HCT116 (cell line): ENCODE measurements around the gene TMCC1. TPM values are rescaled to one million over a fixed set of nuclear protein-coding genes. Genes with fewer than 3 reads are reported as not detected.

Experiments used
- ATAC-seq: fragments of 200-7000 bp; cut with Tn5 transposase; 2 replicates; pipeline ENCODE4 v1.9.1; 2020; ENCODE audit warnings: mild to moderate bottlenecking, moderate library complexity
- BruUV-seq: library from RNA; stranded (reverse); fragments of 400-500 nt; replicated peaks from 2 replicates; lab custom pipeline; 2021; lab: Mats Ljungman, UMichigan
- CTCF ChIA-PET: fragments of 300-600 bp; sonication (Branson Sonifier 250); formaldehyde crosslinking; loops from one replicate; lab custom pipeline; 2021; ENCODE audit warnings: antibody characterized with exemption; lab: Charles Lee
- POLR2A ChIA-PET: fragments of 300-600, 350-600 bp; sonication (Branson Sonifier 250); formaldehyde crosslinking; loops from one replicate; lab custom pipeline; 2021; ENCODE audit warnings: antibody characterized with exemption; lab: Charles Lee
- RAD21 ChIA-PET, 2 experiments: fragments of 300-600 bp; sonication (Branson Sonifier 250); formaldehyde crosslinking; loops; one replicate each; lab custom pipeline; 2023; ENCODE audit warnings: low total read pairs in 2 of 2; ENCODE audit not compliant: uncharacterized antibody in 2 of 2, unreplicated experiment in 2 of 2, low non-redundant PET in 1 of 2; lab: Charles Lee
- DNase-seq: peaks from one replicate; pipeline ENCODE4 v3.0.0-alpha.2; 2010; ENCODE audit warnings: low read depth, low spot score
- H2AFZ ChIP-seq: fragments of 200-600 bp; shearing (Covaris generic), sonication (generic); 2 replicates; pipeline ENCODE4 v1.6.1; 2017; ENCODE audit warnings: low read depth, mixed run types, mixed read lengths, antibody characterized with exemption, low read length; ENCODE audit not compliant: poor library complexity, severe bottlenecking
- H3K27ac ChIP-seq: 2 replicates; pipeline ENCODE4 v1.5.1; 2012; ENCODE audit warnings: low read depth, low read length
- H3K27me3 ChIP-seq: fragments of 200-600 bp; sonication (generic); 2 replicates; pipeline ENCODE4 v1.6.1; 2016; ENCODE audit warnings: mixed run types, low read length, mixed read lengths; ENCODE audit not compliant: insufficient read depth
- H3K36me3 ChIP-seq, 2 experiments: fragments of 200-500 bp in 1 of 2; fragments of 200-600 bp in 1 of 2; sonication (Bioruptor generic) in 1 of 2; sonication (generic) in 1 of 2; 2 replicates each; pipeline versions ENCODE4 v1.5.1 to v1.6.1; 2014 to 2016; ENCODE audit warnings: low read length in 2 of 2, inconsistent platforms in 1 of 2, mixed read lengths in 1 of 2, mixed run types in 1 of 2; ENCODE audit not compliant: insufficient read depth in 2 of 2, control insufficient read depth in 1 of 2
- H3K4me1 ChIP-seq, 2 experiments: fragments of 200-600 bp in 1 of 2; sonication (generic) in 1 of 2; 2 replicates each; pipeline versions ENCODE4 v1.5.1 to v1.6.1; 2012 to 2017; ENCODE audit warnings: low read length in 2 of 2, inconsistent platforms in 1 of 2, mild to moderate bottlenecking in 1 of 2, mixed read lengths in 1 of 2, mixed run types in 1 of 2, moderate library complexity in 1 of 2; ENCODE audit not compliant: insufficient read depth in 2 of 2, control insufficient read depth in 1 of 2
- H3K4me2 ChIP-seq: fragments of 200-600 bp; sonication (generic); 2 replicates; pipeline ENCODE4 v1.6.1; 2017; ENCODE audit warnings: mixed run types, low read length, mixed read lengths
- H3K4me3 ChIP-seq, 2 experiments: fragments of 200-600 bp in 1 of 2; sonication (generic) in 1 of 2; replicated peaks in 1 of 2; 2 replicates each; pipeline ENCODE4 v1.5.1; 2011 to 2016; ENCODE audit warnings: low read length in 2 of 2, control low read depth in 1 of 2, low read depth in 1 of 2, mild to moderate bottlenecking in 1 of 2, mixed read lengths in 1 of 2, mixed run types in 1 of 2
- H3K79me2 ChIP-seq: fragments of 200-600 bp; sonication (generic); 2 replicates; pipeline ENCODE4 v1.6.1; 2017; ENCODE audit warnings: mild to moderate bottlenecking, mixed run types, low read length, moderate library complexity, mixed read lengths; ENCODE audit not compliant: insufficient read depth
- H3K9ac ChIP-seq: fragments of 200-600 bp; sonication (generic); 2 replicates; pipeline ENCODE4 v1.6.1; 2016; ENCODE audit warnings: low read length, mixed read lengths
- H3K9me2 ChIP-seq: fragments of 200-600 bp; sonication (generic), shearing (Covaris generic); 2 replicates; pipeline ENCODE4 v1.6.1; 2017; ENCODE audit warnings: mixed run types, mild to moderate bottlenecking, moderate library complexity; ENCODE audit not compliant: insufficient read depth
- H3K9me3 ChIP-seq, 2 experiments: fragments of 200-500 bp in 1 of 2; fragments of 200-600 bp in 1 of 2; sonication (Bioruptor generic) in 1 of 2; sonication (generic) in 1 of 2; 2 replicates each; pipeline ENCODE4 v1.6.1; 2014 to 2017; ENCODE audit warnings: low read length in 2 of 2, mixed read lengths in 2 of 2, inconsistent platforms in 1 of 2, low read depth in 1 of 2, mild to moderate bottlenecking in 1 of 2, mixed run types in 1 of 2, moderate library complexity in 1 of 2; ENCODE audit not compliant: control insufficient read depth in 1 of 2, insufficient read depth in 1 of 2
- H4K20me1 ChIP-seq: fragments of 200-600 bp; sonication (generic), shearing (Covaris generic); 2 replicates; pipeline ENCODE4 v1.6.1; 2017; ENCODE audit warnings: mixed run types, mild to moderate bottlenecking, moderate library complexity; ENCODE audit not compliant: insufficient read depth
- ATF3 ChIP-seq: IDR thresholded peaks from 2 replicates; pipeline ENCODE4 v1.6.1; 2012
- CBX3 ChIP-seq: IDR thresholded peaks from 2 replicates; pipeline ENCODE4 v1.6.1; 2012; ENCODE audit warnings: low read depth
- CEBPB ChIP-seq: IDR thresholded peaks from 2 replicates; pipeline ENCODE4 v1.6.1; 2012; ENCODE audit warnings: low read depth
- CTCF ChIP-seq, 3 experiments: fragments of 200-600 bp in 1 of 3; sonication (generic) in 1 of 3; IDR thresholded peaks in 2 of 3; conservative IDR thresholded peaks in 1 of 3; 2 replicates each; pipeline ENCODE4 v1.5.1; 2012 to 2017; ENCODE audit warnings: low read depth in 2 of 3, low read length in 2 of 3, antibody characterized with exemption in 1 of 3, borderline replicate concordance in 1 of 3, control low read depth in 1 of 3, mild to moderate bottlenecking in 1 of 3, mixed read lengths in 1 of 3, mixed run types in 1 of 3, moderate library complexity in 1 of 3; ENCODE audit not compliant: insufficient read depth in 1 of 3
- EZH2 ChIP-seq: fragments of 200-600 bp; sonication (generic); IDR thresholded peaks from 2 replicates; pipeline ENCODE4 v1.6.1; 2017; ENCODE audit warnings: antibody characterized with exemption, mixed run types
- JUND ChIP-seq: IDR thresholded peaks from 2 replicates; pipeline ENCODE4 v1.6.1; 2012
- RAD21 ChIP-seq: IDR thresholded peaks from 2 replicates; pipeline ENCODE4 v1.6.1; 2012; ENCODE audit warnings: low read depth, mild to moderate bottlenecking
- REST ChIP-seq: IDR thresholded peaks from 2 replicates; pipeline ENCODE4 v1.6.1; 2012; ENCODE audit warnings: low read depth
- SIN3A ChIP-seq: IDR thresholded peaks from 2 replicates; pipeline ENCODE4 v1.6.1; 2012; ENCODE audit warnings: low read depth
- SP1 ChIP-seq: IDR thresholded peaks from 2 replicates; pipeline ENCODE4 v1.6.1; 2012; ENCODE audit warnings: low read depth
- SRF ChIP-seq: IDR thresholded peaks from 2 replicates; pipeline ENCODE4 v1.6.1; 2012; ENCODE audit warnings: low read depth
- ZBTB33 ChIP-seq: IDR thresholded peaks from 2 replicates; pipeline ENCODE4 v1.6.1; 2011; ENCODE audit warnings: mild to moderate bottlenecking, low read length, moderate library complexity; ENCODE audit not compliant: insufficient replicate concordance; ENCODE audit errors: extremely low read depth
- ZFX ChIP-seq: fragments of 450-650 bp; IDR thresholded peaks from 2 replicates; pipeline ENCODE4 v1.6.1; 2017
- ZNF274 ChIP-seq: fragments of 200-500 bp; sonication (Bioruptor generic); IDR thresholded peaks from 2 replicates; pipeline ENCODE4 v1.6.1; 2014; ENCODE audit warnings: mild to moderate bottlenecking, low read depth, low read length, inconsistent platforms
- intact Hi-C: fragments of 100-400 bp; cut with micrococcal nuclease; formaldehyde crosslinking; loops from 2 replicates; pipeline ENCODE4 v1.10.0; 2022
- total RNA-seq: library from RNA; stranded (reverse); gene quantifications from one replicate; pipeline ENCODE4 v1.2.1, GENCODE V29; 2021; ENCODE audit not compliant: unreplicated experiment

Gene TMCC1
- total RNA-seq, 1 experiment from 2014 or later = 32.5 TPM

- TF ChIP-seq REST = no peak
Observed at GRCh38 chr3:129865806-129866205, 27.7 kb downstream of the TMCC1 start (continued).

- Histone ChIP-seq H3K36me3 (no peaks in the 10 kb centered on the region), H3K9me3 (no peaks in the 10 kb centered on the region), H3K27me3 (no peaks in the 10 kb centered on the region), H4K20me1 (no peaks in the 10 kb centered on the region), H2AFZ (no peak overlapping the region), H3K9me2 (no peaks in the 10 kb centered on the region), H3K9ac (no peak overlapping the region), H3K4me2 (no peak overlapping the region), H3K79me2 (peaks cover 14% of the 10 kb centered on the region; the same call in 1 of the 2 replicates), H3K4me3 (no peak overlapping the region), H3K27ac (no peak overlapping the region), H3K4me1 (no peaks in the 10 kb centered on the region)
- POLR2A ChIA-PET = no interaction called here
- ATAC-seq (no peak), DNase-seq (no peak)
- CTCF ChIA-PET = no interaction called here
- BruUV-seq = no TSS peak
- intact Hi-C loops = no loop called here
- RAD21 ChIA-PET = no interaction called here
- TF ChIP-seq ZBTB33 (no peak), SP1 (no peak), CEBPB (no peak), ATF3 (no peak), CTCF (IDR thresholded peaks at IDR 0.05 in 2 of 3, conservative IDR thresholded peaks at IDR 0.05 in 1 of 3; ENCODE audit: borderline replicate concordance in 1 of 3, insufficient read depth in 1 of 3, low read depth in 2 of 3, low read length in 2 of 3) (no peak), SRF (no peak), JUND (no peak), REST (no peak), EZH2 (no peak), ZFX (no peak), ZNF274 (no peak), CBX3 (no peak), RAD21 (no peak), SIN3A (no peak)
Observed at GRCh38 chr3:129864519-129864918, 29.0 kb downstream of the TMCC1 start.
